GM12874 (cell line): ENCODE measurements around the gene UBAC2.

Experiments used
- CTCF ChIP-seq: IDR thresholded peaks from 2 replicates; pipeline ENCODE4 v1.5.1; 2011; ENCODE audit warnings: low read depth, mild to moderate bottlenecking, control low read depth, low read length, moderate library complexity; ENCODE audit not compliant: insufficient read depth

Gene UBAC2

GRCh38 chr13:99404005-99404755 is 203.5 kb downstream of the UBAC2 start:
- no peak for TF ChIP-seq CTCF

- no peak for TF ChIP-seq CTCF
Measured at GRCh38 chr13:99405966-99406365, 205.3 kb downstream of the UBAC2 start.

GRCh38 chr13:99406799-99407201 is 206.1 kb downstream of the UBAC2 start:
- TF ChIP-seq CTCF: no peak

GRCh38 chr13:99407906-99408702 is 207.4 kb downstream of the UBAC2 start:
- TF ChIP-seq CTCF: no peak

- no peak for TF ChIP-seq CTCF
Measured at GRCh38 chr13:99408703-99409000, 208.0 kb downstream of the UBAC2 start.

- no peak for TF ChIP-seq CTCF
Measured at GRCh38 chr13:99412856-99413255, 212.2 kb downstream of the UBAC2 start.

- no peak for TF ChIP-seq CTCF
Measured at GRCh38 chr13:99414048-99414995, 213.7 kb downstream of the UBAC2 start.
